A549 (cell line): ENCODE data around the gene TUT1. TPM values are rescaled to one million over a fixed set of nuclear protein-coding genes. Genes with fewer than 3 reads are reported as not detected.

ENCODE experiments used
- ATAC-seq, 2 experiments: fragments of 200-7000 bp in 1 of 2; fragments of >200 bp in 1 of 2; cut with Nextera tagmentation in 1 of 2; cut with Tn5 transposase in 1 of 2; 3 replicates each; pipeline versions ENCODE4 v1.8.0 to v1.9.1; 2018 to 2020; ENCODE audit warnings: mild to moderate bottlenecking in 1 of 2, moderate library complexity in 1 of 2
- CTCF ChIA-PET: fragments of 300-600 bp; sonication (Branson Sonifier 250); formaldehyde crosslinking; extraction: SDS; loops from one replicate; lab custom pipeline; 2021; ENCODE audit warnings: antibody characterized with exemption, inconsistent platforms; lab: Yijun Ruan, JAX
- POLR2A ChIA-PET: fragments of 350-600 bp; formaldehyde crosslinking; extraction: SDS; loops from one replicate; lab custom pipeline; 2021; ENCODE audit warnings: antibody characterized with exemption, inconsistent platforms; lab: Yijun Ruan, JAX
- DNase-seq, 2 experiments: peaks; one replicate each; pipeline versions ENCODE4 v3.0.0 to v3.0.0-alpha.2; 2011 to 2016; ENCODE audit warnings: low read depth in 1 of 2, low spot score in 1 of 2
- FAIRE-seq: peaks from 2 replicates; lab custom pipeline; 2011; peaks lifted over from hg19 to GRCh38; lab: Jason Lieb, UNC
- H3K27ac ChIP-seq, 2 experiments: fragments of >200 bp; sonication (Bioruptor Twin); formaldehyde crosslinking; 3 replicates each; pipeline ENCODE4 v1.5.1; 2016 to 2017
- H3K4me1 ChIP-seq: fragments of >200 bp; sonication (Bioruptor Twin); formaldehyde crosslinking; 3 replicates; pipeline ENCODE4 v1.6.1; 2016
- H3K4me2 ChIP-seq: fragments of >200 bp; sonication (Bioruptor Twin); formaldehyde crosslinking; 3 replicates; pipeline ENCODE4 v1.6.1; 2016
- H3K4me3 ChIP-seq: fragments of >200 bp; sonication (Bioruptor Twin); formaldehyde crosslinking; 3 replicates; pipeline ENCODE4 v1.5.1; 2016
- H3K9me3 ChIP-seq: fragments of >200 bp; sonication (Bioruptor Twin); formaldehyde crosslinking; 3 replicates; pipeline ENCODE4 v1.6.1; 2016
- ATOH8 ChIP-seq: fragments of 250-450 bp; sonication (Bioruptor Pico); IDR thresholded peaks from 2 replicates; pipeline ENCODE4 v1.5.0; 2020; ENCODE audit warnings: low read depth, mild to moderate bottlenecking, moderate library complexity
- BHLHE40 ChIP-seq: IDR thresholded peaks from 2 replicates; pipeline ENCODE4 v1.6.1; 2012; ENCODE audit warnings: low read depth, low read length, inconsistent platforms
- CBX8 ChIP-seq: fragments of 200-600 bp; sonication (generic); IDR thresholded peaks from 2 replicates; pipeline ENCODE4 v1.6.1; 2016
- CHD4 ChIP-seq: fragments of 200-600 bp; sonication (generic); IDR thresholded peaks from 2 replicates; pipeline ENCODE4 v1.6.1; 2016; ENCODE audit warnings: antibody characterized with exemption, mild to moderate bottlenecking, borderline replicate concordance
- CTCF ChIP-seq: fragments of >200 bp; sonication (Bioruptor Twin); formaldehyde crosslinking; IDR thresholded peaks from 3 replicates; pipeline ENCODE4 v1.5.1; 2016
- ELK1 ChIP-seq: fragments of 150-350 bp; IDR thresholded peaks from 2 replicates; pipeline ENCODE4 v1.6.1; 2014; ENCODE audit warnings: low read depth, mild to moderate bottlenecking, low read length
- EP300 ChIP-seq, 2 experiments: fragments of >200 bp; sonication (Bioruptor Twin); formaldehyde crosslinking; IDR thresholded peaks; 2 replicates in 1 of 2; 3 replicates in 1 of 2; pipeline ENCODE4 v1.6.1; 2016 to 2017
- FOSB ChIP-seq: fragments of 250-450 bp; sonication (Bioruptor Pico); IDR thresholded peaks from 2 replicates; pipeline ENCODE4 v1.5.0; 2020; ENCODE audit warnings: mild to moderate bottlenecking, moderate library complexity
- HDAC2 ChIP-seq: fragments of 200-600 bp; sonication (generic); IDR thresholded peaks from 2 replicates; pipeline ENCODE4 v1.6.1; 2016
- JUNB ChIP-seq: fragments of >200 bp; sonication (Bioruptor Twin); formaldehyde crosslinking; IDR thresholded peaks from 2 replicates; pipeline ENCODE4 v1.6.1; 2016
- KDM5A ChIP-seq: fragments of 200-600 bp; sonication (generic); IDR thresholded peaks from 2 replicates; pipeline ENCODE4 v1.6.1; 2016; ENCODE audit warnings: antibody characterized with exemption, mild to moderate bottlenecking
- PHF8 ChIP-seq: fragments of 200-600 bp; sonication (generic); IDR thresholded peaks from 2 replicates; pipeline ENCODE4 v1.6.1; 2016; ENCODE audit warnings: low read depth, mild to moderate bottlenecking, antibody characterized with exemption, moderate library complexity, borderline replicate concordance
- RFX5 ChIP-seq: fragments of 450-650 bp; IDR thresholded peaks from 2 replicates; pipeline ENCODE4 v1.7.1; 2014; ENCODE audit warnings: antibody characterized with exemption, mild to moderate bottlenecking, moderate library complexity
- TFCP2L1 ChIP-seq: fragments of 250-450 bp; sonication (Bioruptor Pico); IDR thresholded peaks from 2 replicates; pipeline ENCODE4 v1.5.0; 2021; ENCODE audit warnings: mild to moderate bottlenecking
- TP53 ChIP-seq: fragments of 250-450 bp; sonication (Bioruptor Pico); IDR thresholded peaks from 2 replicates; pipeline ENCODE4 v1.5.0; 2021; ENCODE audit warnings: mild to moderate bottlenecking, moderate library complexity
- ZC3H11A ChIP-seq: fragments of 450-650 bp; IDR thresholded peaks from 2 replicates; pipeline ENCODE4 v1.6.1; 2014; ENCODE audit warnings: antibody characterized with exemption, mild to moderate bottlenecking
- WGBS: methylation state at CpG from one replicate; pipeline ENCODE4 v1.1.6; 2017; ENCODE audit errors: missing lambda C conversion rate; 5-methylcytosine and 5-hydroxymethylcytosine counted together
- polyA plus RNA-seq, 4 experiments: library from polyadenylated mRNA; depleted of rRNA in 3 of 4; stranded (reverse); fragments of >200 nt; fragmentation: RNase III in 1 of 4; extraction: RNeasy Plus Mini Kit Qiagen cat#74134 plus additional on column Dnase treatment in 1 of 4; gene quantifications; 2 replicates in 3 of 4; 3 replicates in 1 of 4; pipeline ENCODE4 v1.2.3, GENCODE V29; 2011 to 2017

TUT1 gene
- polyA plus RNA-seq, 2 of the 4 experiments (the other 2 are of a cell fraction) = 11.1 to 15.5 TPM

- POLR2A ChIA-PET = no interaction called here
- no peak for FAIRE-seq
These were observed 17.5 kb upstream of the TUT1 start for GRCh38 chr11:62608776-62609175.

GRCh38 chr11:62607714-62608113 lies 16.4 kb upstream of the TUT1 start:
- TF ChIP-seq BHLHE40 (no peak), EP300 (IDR thresholded peaks at IDR 0.05) (no peak), CHD4 (no peak), RFX5 (no peak), ELK1 (no peak), ATOH8 (no peak)
- ChIA-PET POLR2A (interaction anchor here (0.6 kb wide), 1 partner anchor 35 kb away, joined by 4 read pairs; no protein-coding TSS in a partner anchor), CTCF (interaction anchor here (0.7 to 2.8 kb wide), 5 partner anchors 9 to 65 kb away, joined by 3 to 15 read pairs (median 3); partner anchors contain the start of genes B3GAT3 and TUT1)
- H3K27ac ChIP-seq = no peak overlapping the region
- no peak for DNase-seq
- ATAC-seq = no peak
- no peak for FAIRE-seq
- peaks cover 16% of the 10 kb centered on the region for H3K4me1 ChIP-seq
- 83% methylated on average over 4 of the region's 4 CpGs for WGBS
- H3K4me3 ChIP-seq = no peak overlapping the region
- H3K9me3 ChIP-seq = no peaks in the 10 kb centered on the region
- H3K4me2 ChIP-seq = no peak overlapping the region

More at GRCh38 chr11:62608776-62609175, 17.5 kb upstream of the TUT1 start:
- Histone ChIP-seq H3K9me3 (no peaks in the 10 kb centered on the region), H3K27ac (no peak overlapping the region), H3K4me2 (no peak overlapping the region), H3K4me1 (peaks cover 25% of the 10 kb centered on the region), H3K4me3 (no peak overlapping the region)
- 95% methylated on average over 12 of the region's 12 CpGs for WGBS
- no peak for ATAC-seq
- CTCF ChIA-PET = interaction anchor here (0.8 to 2.8 kb wide), 5 partner anchors 8 to 20 kb away, joined by 3 to 15 read pairs (median 7); partner anchors contain the start of genes B3GAT3 and TUT1
- TF ChIP-seq HDAC2 (no peak), CHD4 (no peak), CTCF (no peak), TFCP2L1 (CRISPR knock-in tag) (no peak), PHF8 (no peak)
- no peak for DNase-seq

GRCh38 chr11:62605902-62606301 lies 14.6 kb upstream of the TUT1 start:
- CTCF ChIA-PET = interaction anchor here (0.9 to 2.3 kb wide), 6 partner anchors 12 to 211 kb away, joined by 3 to 8 read pairs (median 4); no protein-coding TSS in a partner anchor

More at GRCh38 chr11:62605902-62606301, 14.6 kb upstream of the TUT1 start:
- peaks cover 16% of the 10 kb centered on the region for H3K4me1 ChIP-seq
- TF ChIP-seq TP53 (CRISPR knock-in tag) = no peak
- TF ChIP-seq FOSB (CRISPR knock-in tag) = no peak
- no peak for TF ChIP-seq CTCF
- TF ChIP-seq KDM5A = no peak
- no peak for TF ChIP-seq JUNB
- no peak for TF ChIP-seq ZC3H11A
- no peak for TF ChIP-seq PHF8
- no peak for TF ChIP-seq CBX8
- no peak overlapping the region for H3K27ac ChIP-seq
- 95% methylated on average over 14 of the region's 15 CpGs for WGBS
- no peak overlapping the region for H3K4me2 ChIP-seq
- H3K9me3 ChIP-seq = no peaks in the 10 kb centered on the region
- H3K4me3 ChIP-seq = no peak overlapping the region
- ATAC-seq (no peak), FAIRE-seq (no peak), DNase-seq (no peak)
- POLR2A ChIA-PET = interaction anchor here (1.1 kb wide), 2 partner anchors 14 to 47 kb away, joined by 3 read pairs; partner anchors contain the start of genes INTS5 and TUT1
